Measurements from ENCODE around the gene GBF1. TPM values are rescaled to one million over a fixed set of nuclear protein-coding genes. Genes with fewer than 3 reads are reported as not detected.
A peak's percentile ranks its signal among the peaks of the same experiment; 100 is the strongest.
"Not testable (repeated sequence)": the region's sequence is repeated elsewhere in the genome, so short reads cannot be mapped to it uniquely, and the experiment has no call there.

Gene GBF1
- total RNA-seq, 1 donor from 2014 or later, result 10.3 TPM

- peak in 1 of 2 donors; percentile 58 for DNase-seq (ENCODE audit: low read depth in 2 of 2)
Measured at GRCh38 chr10:102231357-102232318, 13.7 kb upstream of the GBF1 start.

GRCh38 chr10:102233997-102234396, 11.3 kb upstream of the GBF1 start:
- no peak for DNase-seq (ENCODE audit: low read depth in 2 of 2)

GRCh38 chr10:102234888-102235597, 10.3 kb upstream of the GBF1 start:
- no peak for DNase-seq (ENCODE audit: low read depth in 2 of 2)

- DNase-seq (ENCODE audit: low read depth in 2 of 2), result no peak
Measured at GRCh38 chr10:102235598-102235920, 9.8 kb upstream of the GBF1 start.

- DNase-seq (ENCODE audit: low read depth in 2 of 2), result no peak
Measured at GRCh38 chr10:102236006-102236405, 9.3 kb upstream of the GBF1 start.

- DNase-seq (ENCODE audit: low read depth in 2 of 2), result no peak
Measured at GRCh38 chr10:102237711-102238252, 7.5 kb upstream of the GBF1 start.

- peak in 1 of 2 donors; percentile 28 for DNase-seq (ENCODE audit: low read depth in 2 of 2)
Measured at GRCh38 chr10:102240467-102241031, 4.8 kb upstream of the GBF1 start.

- no peak for DNase-seq (ENCODE audit: low read depth in 2 of 2)
Measured at GRCh38 chr10:102241032-102241443, 4.3 kb upstream of the GBF1 start.

- DNase-seq (ENCODE audit: low read depth in 2 of 2), result peak; percentile 84 to 93
Measured at GRCh38 chr10:102241444-102242117, 3.8 kb upstream of the GBF1 start, which contains the start of gene PITX3. Gene PITX3, minus strand, starts transcription at chr10:102241512. Its CDS starts 9,432 bp downstream, at chr10:102232080.

GRCh38 chr10:102242118-102242485, 3.2 kb upstream of the GBF1 start:
- no peak for DNase-seq (ENCODE audit: low read depth in 2 of 2)

GRCh38 chr10:102243309-102243708, 2.0 kb upstream of the GBF1 start:
- DNase-seq (ENCODE audit: low read depth in 2 of 2), result no peak

- no peak for DNase-seq (ENCODE audit: low read depth in 2 of 2)
Measured at GRCh38 chr10:102245932-102246251, 560 bp downstream of the GBF1 start.

- DNase-seq (ENCODE audit: low read depth in 2 of 2), result peak in 1 of 2 donors; percentile 61
Measured at GRCh38 chr10:102246261-102246660, 929 bp downstream of the GBF1 start.

- DNase-seq (ENCODE audit: low read depth in 2 of 2), result no peak
Measured at GRCh38 chr10:102247734-102248133, 2.4 kb downstream of the GBF1 start.

GRCh38 chr10:102252508-102252907, 7.2 kb downstream of the GBF1 start:
- DNase-seq (ENCODE audit: low read depth in 2 of 2), result not testable (repeated sequence)

GRCh38 chr10:102254426-102254825, 9.1 kb downstream of the GBF1 start:
- DNase-seq (ENCODE audit: low read depth in 2 of 2), result no peak

GRCh38 chr10:102255404-102255803, 10.1 kb downstream of the GBF1 start:
- no peak for DNase-seq (ENCODE audit: low read depth in 2 of 2)

GRCh38 chr10:102261196-102261595, 15.9 kb downstream of the GBF1 start:
- DNase-seq (ENCODE audit: low read depth in 2 of 2), result no peak

- DNase-seq (ENCODE audit: low read depth in 2 of 2), result no peak
Measured at GRCh38 chr10:102261842-102262241, 16.5 kb downstream of the GBF1 start.

GRCh38 chr10:102262744-102263370, 17.5 kb downstream of the GBF1 start:
- DNase-seq (ENCODE audit: low read depth in 2 of 2), result peak in 1 of 2 donors; percentile 71

GRCh38 chr10:102264371-102264770, 19.0 kb downstream of the GBF1 start:
- DNase-seq (ENCODE audit: low read depth in 2 of 2), result no peak
